MCF 10A (cell line): Measurements from ENCODE around the gene DHRS3. TPM values are rescaled to one million over a fixed set of nuclear protein-coding genes. Genes with fewer than 3 reads are reported as not detected.

Experiments used
- BruUV-seq: library from RNA; stranded (reverse); fragments of 400-500 nt; replicated peaks from 2 replicates; lab custom pipeline; 2021; lab: Mats Ljungman, UMichigan
- CTCF ChIA-PET: fragments of 300-600 bp; sonication (Branson Sonifier 250); formaldehyde crosslinking; extraction: SDS; loops from one replicate; lab custom pipeline; 2021; ENCODE audit warnings: antibody characterized with exemption, inconsistent platforms; lab: Yijun Ruan, JAX
- POLR2A ChIA-PET: fragments of 300-600, 350-650 bp; sonication (Branson Sonifier 250); formaldehyde crosslinking; extraction: SDS; loops from one replicate; lab custom pipeline; 2020; ENCODE audit warnings: antibody characterized with exemption, inconsistent platforms; lab: Yijun Ruan, JAX
- DNase-seq: peaks from one replicate; pipeline ENCODE4 v3.0.0-alpha.2; 2018; ENCODE audit not compliant: unreplicated experiment
- H3K27ac Mint-ChIP-seq: one replicate; pipeline ENCODE4 v1.8.0; 2022; ENCODE audit warnings: mild to moderate bottlenecking, low read depth, mixed read lengths; ENCODE audit not compliant: unreplicated experiment
- H3K27me3 Mint-ChIP-seq: one replicate; pipeline ENCODE4 v1.8.0; 2022; ENCODE audit warnings: mixed read lengths; ENCODE audit not compliant: insufficient read depth, unreplicated experiment
- H3K36me3 Mint-ChIP-seq: one replicate; pipeline ENCODE4 v1.8.0; 2022; ENCODE audit warnings: mild to moderate bottlenecking, moderate library complexity, mixed read lengths; ENCODE audit not compliant: insufficient read depth, unreplicated experiment
- H3K4me1 Mint-ChIP-seq: one replicate; pipeline ENCODE4 v1.8.0; 2022; ENCODE audit warnings: mixed read lengths; ENCODE audit not compliant: insufficient read depth, unreplicated experiment
- H3K4me3 Mint-ChIP-seq: one replicate; pipeline ENCODE4 v1.8.0; 2022; ENCODE audit warnings: mild to moderate bottlenecking, moderate library complexity, mixed read lengths; ENCODE audit not compliant: unreplicated experiment
- H3K9me3 Mint-ChIP-seq: one replicate; pipeline ENCODE4 v1.8.0; 2022; ENCODE audit warnings: mixed read lengths; ENCODE audit not compliant: unreplicated experiment
- CTCF ChIP-seq: fragments of 200-600 bp; IDR thresholded peaks from one replicate; pipeline ENCODE4 v1.8.0; 2022; ENCODE audit warnings: antibody characterized with exemption, mild to moderate bottlenecking; ENCODE audit not compliant: unreplicated experiment
- intact Hi-C: fragments of 100-400 bp; cut with micrococcal nuclease; formaldehyde crosslinking; loops from 2 replicates; pipeline ENCODE4 v1.14.1; 2022
- total RNA-seq: library from RNA; stranded (reverse); gene quantifications from 2 replicates; pipeline ENCODE4 v1.2.3, GENCODE V29; 2022

The DHRS3 gene
- total RNA-seq, 1 experiment from 2014 or later, result 1.4 TPM

- no peak for TF ChIP-seq CTCF
- no peak for DNase-seq
- CTCF ChIA-PET, result interaction anchor here (1.2 kb wide), 1 partner anchor 16 kb away, joined by 6 read pairs; the partner anchor contains the start of gene DHRS3
- Mint-ChIP-seq H3K36me3 (no peaks in the 10 kb centered on the region), H3K27ac (no peak overlapping the region), H3K4me1 (peaks cover 10% of the 10 kb centered on the region), H3K27me3 (peaks cover 10% of the 10 kb centered on the region), H3K4me3 (no peak overlapping the region), H3K9me3 (no peaks in the 10 kb centered on the region)
- intact Hi-C loops, result loop anchor here (1.0 kb wide), 1 partner anchor 17 kb away; no protein-coding TSS in a partner anchor
- no TSS peak for BruUV-seq
- POLR2A ChIA-PET, result interaction anchor here (1.0 kb wide), 1 partner anchor 16 kb away, joined by 4 read pairs; the partner anchor contains the start of gene DHRS3
Observed at GRCh38 chr1:12601700-12602658, 16.0 kb downstream of the DHRS3 start.

GRCh38 chr1:12600880-12601633 lies 17.0 kb downstream of the DHRS3 start:
- Mint-ChIP-seq H3K36me3 (no peaks in the 10 kb centered on the region), H3K4me1 (peaks cover 10% of the 10 kb centered on the region), H3K27ac (no peak overlapping the region), H3K9me3 (no peaks in the 10 kb centered on the region), H3K27me3 (peaks cover 10% of the 10 kb centered on the region), H3K4me3 (no peak overlapping the region)
- BruUV-seq, result no TSS peak
- peak; percentile 36 for TF ChIP-seq CTCF
- POLR2A ChIA-PET, result interaction anchor here (1.0 kb wide), 1 partner anchor 17 kb away, joined by 4 read pairs; the partner anchor contains the start of gene DHRS3
- intact Hi-C loops, result loop anchor here (1.0 kb wide), 1 partner anchor 18 kb away; no protein-coding TSS in a partner anchor
- CTCF ChIA-PET, result interaction anchor here (0.6 to 1.2 kb wide), 3 partner anchors 17 to 413 kb away, joined by 3 to 6 read pairs (median 4); partner anchors contain the start of gene DHRS3
- peak; percentile 67 for DNase-seq

GRCh38 chr1:12600335-12600734 lies 17.7 kb downstream of the DHRS3 start:
- CTCF ChIA-PET, result interaction anchor here (0.6 kb wide), 1 partner anchor 371 kb away, joined by 4 read pairs; no protein-coding TSS in a partner anchor
- no peak for DNase-seq
- Mint-ChIP-seq H3K4me1 (peaks cover 10% of the 10 kb centered on the region), H3K36me3 (no peaks in the 10 kb centered on the region), H3K9me3 (no peaks in the 10 kb centered on the region), H3K27me3 (peaks cover 10% of the 10 kb centered on the region), H3K4me3 (no peak overlapping the region), H3K27ac (no peak overlapping the region)
- intact Hi-C loops, result no loop called here
- BruUV-seq, result no TSS peak
- POLR2A ChIA-PET, result no interaction called here
- no peak for TF ChIP-seq CTCF
